Astrocyte (in vitro differentiated cells and primary cell): Measurements from ENCODE around the gene ACAA2. TPM values are rescaled to one million over a fixed set of nuclear protein-coding genes. Genes with fewer than 3 reads are reported as not detected.
A peak's percentile ranks its signal among the peaks of the same experiment; 100 is the strongest.

Experiments
- DNase-seq: peaks from one replicate; pipeline ENCODE4 v3.0.0-alpha.2; 2010; ENCODE audit warnings: low read depth
- FAIRE-seq: peaks from 2 replicates; lab custom pipeline; 2011; peaks lifted over from hg19 to GRCh38; lab: Jason Lieb, UNC
- H2AFZ ChIP-seq: 2 replicates; pipeline ENCODE4 v1.6.0; 2012; ENCODE audit warnings: low read depth, low read length, inconsistent platforms
- H3K27ac ChIP-seq: 2 replicates; pipeline ENCODE4 v1.5.1; 2011; ENCODE audit warnings: low read depth, low read length, inconsistent platforms
- H3K27me3 ChIP-seq: 2 replicates; pipeline ENCODE4 v1.6.0; 2011; ENCODE audit warnings: low read length, inconsistent platforms; ENCODE audit not compliant: insufficient read depth
- H3K36me3 ChIP-seq: 2 replicates; pipeline ENCODE4 v1.5.1; 2011; ENCODE audit warnings: low read length, inconsistent platforms; ENCODE audit not compliant: insufficient read depth
- H3K4me1 ChIP-seq: 2 replicates; pipeline ENCODE4 v1.5.1; 2011; ENCODE audit warnings: low read length, inconsistent platforms; ENCODE audit not compliant: insufficient read depth
- H3K4me2 ChIP-seq: 2 replicates; pipeline ENCODE4 v1.6.0; 2012; ENCODE audit warnings: low read length, inconsistent platforms
- H3K4me3 ChIP-seq: 2 replicates; pipeline ENCODE4 v1.5.1; 2011; ENCODE audit warnings: low read depth, mild to moderate bottlenecking, low read length, inconsistent platforms; ENCODE audit not compliant: insufficient read depth
- H3K79me2 ChIP-seq: 2 replicates; pipeline ENCODE4 v1.6.0; 2012; ENCODE audit warnings: mild to moderate bottlenecking, low read length, inconsistent platforms; ENCODE audit not compliant: insufficient read depth
- H3K9ac ChIP-seq: 2 replicates; pipeline ENCODE4 v1.6.0; 2012; ENCODE audit warnings: mild to moderate bottlenecking, low read length, inconsistent platforms
- H3K9me3 ChIP-seq: 2 replicates; pipeline ENCODE4 v1.5.1; 2012; ENCODE audit warnings: low read depth, mild to moderate bottlenecking, low read length, inconsistent platforms; ENCODE audit not compliant: insufficient read depth
- H4K20me1 ChIP-seq: 2 replicates; pipeline ENCODE4 v1.6.0; 2012; ENCODE audit warnings: low read length, inconsistent platforms; ENCODE audit not compliant: insufficient read depth
- H3K27ac Mint-ChIP-seq: one replicate; pipeline ENCODE4 v1.8.0; 2021; ENCODE audit warnings: mild to moderate bottlenecking, mixed read lengths; ENCODE audit not compliant: unreplicated experiment
- H3K27me3 Mint-ChIP-seq: one replicate; pipeline ENCODE4 v1.8.0; 2021; ENCODE audit warnings: low read depth, mixed read lengths; ENCODE audit not compliant: unreplicated experiment
- H3K36me3 Mint-ChIP-seq: one replicate; pipeline ENCODE4 v1.8.0; 2021; ENCODE audit warnings: low read depth, mixed read lengths; ENCODE audit not compliant: unreplicated experiment
- H3K4me1 Mint-ChIP-seq: one replicate; pipeline ENCODE4 v1.8.0; 2021; ENCODE audit warnings: low read depth, mixed read lengths; ENCODE audit not compliant: unreplicated experiment
- H3K4me3 Mint-ChIP-seq: one replicate; pipeline ENCODE4 v1.8.0; 2021; ENCODE audit warnings: mild to moderate bottlenecking, moderate library complexity, mixed read lengths; ENCODE audit not compliant: unreplicated experiment
- H3K9me3 Mint-ChIP-seq: one replicate; pipeline ENCODE4 v1.8.0; 2021; ENCODE audit warnings: mild to moderate bottlenecking, mixed read lengths; ENCODE audit not compliant: unreplicated experiment
- CTCF ChIP-seq: IDR thresholded peaks from 2 replicates; pipeline ENCODE4 v1.5.1; 2011; ENCODE audit warnings: low read depth, mild to moderate bottlenecking, inconsistent platforms, low read length, moderate library complexity; ENCODE audit not compliant: insufficient read depth
- EZH2 ChIP-seq: IDR thresholded peaks from 2 replicates; pipeline ENCODE4 v1.6.1; 2012; ENCODE audit warnings: mild to moderate bottlenecking, low read length, inconsistent platforms; ENCODE audit not compliant: insufficient read depth
- total RNA-seq: library from RNA; stranded (reverse); gene quantifications from 2 replicates; pipeline ENCODE4 v1.2.1, GENCODE V29; 2021

The ACAA2 gene
- total RNA-seq, 1 donor from 2014 or later = 66.4 TPM

GRCh38 chr18:49841236-49842217 lies 28.2 kb upstream of the ACAA2 start:
- no peaks in the 10 kb centered on the region for H3K27me3 ChIP-seq
- Mint-ChIP-seq H3K4me1 (peaks cover 25% of the 10 kb centered on the region), H3K36me3 (peaks cover 3% of the 10 kb centered on the region), H3K27ac (no peak overlapping the region), H3K27me3 (peaks cover 2% of the 10 kb centered on the region), H3K9me3 (no peaks in the 10 kb centered on the region), H3K4me3 (no peak overlapping the region)
- no peaks in the 10 kb centered on the region for H3K79me2 ChIP-seq
- H3K4me3 ChIP-seq = no peak overlapping the region
- H3K9me3 ChIP-seq = no peaks in the 10 kb centered on the region
- FAIRE-seq (no peak), DNase-seq (no peak)
- H2AFZ ChIP-seq = no peak overlapping the region
- H3K4me2 ChIP-seq = no peak overlapping the region
- TF ChIP-seq EZH2 (no peak), CTCF (no peak)
- no peaks in the 10 kb centered on the region for H4K20me1 ChIP-seq
- H3K9ac ChIP-seq = no peak overlapping the region
- H3K27ac ChIP-seq = no peak overlapping the region
- H3K4me1 ChIP-seq = peaks cover 11% of the 10 kb centered on the region
- no peaks in the 10 kb centered on the region for H3K36me3 ChIP-seq

- no peaks in the 10 kb centered on the region for H3K9me3 ChIP-seq
- no peak overlapping the region for H3K27ac ChIP-seq
- H3K27ac Mint-ChIP-seq = no peak overlapping the region
- H3K4me3 ChIP-seq = no peak overlapping the region
- no peaks in the 10 kb centered on the region for H3K27me3 Mint-ChIP-seq
- peak overlapping the region; percentile 58 for H3K4me2 ChIP-seq
- peaks cover 3% of the 10 kb centered on the region for H3K36me3 Mint-ChIP-seq
- H3K9ac ChIP-seq = no peak overlapping the region
- no peak for TF ChIP-seq EZH2
- no peak for TF ChIP-seq CTCF
- H3K36me3 ChIP-seq = no peaks in the 10 kb centered on the region
- DNase-seq (peak; percentile 79), FAIRE-seq (no peak)
- no peaks in the 10 kb centered on the region for H3K79me2 ChIP-seq
- H3K4me1 ChIP-seq = peaks cover 19% of the 10 kb centered on the region
- no peak overlapping the region for H3K4me3 Mint-ChIP-seq
- no peaks in the 10 kb centered on the region for H4K20me1 ChIP-seq
- no peaks in the 10 kb centered on the region for H3K27me3 ChIP-seq
- H3K9me3 Mint-ChIP-seq = no peaks in the 10 kb centered on the region
- no peak overlapping the region for H2AFZ ChIP-seq
- peaks cover 37% of the 10 kb centered on the region for H3K4me1 Mint-ChIP-seq
Observed at GRCh38 chr18:49839012-49839411, 25.7 kb upstream of the ACAA2 start.

GRCh38 chr18:49838381-49838780 lies 25.0 kb upstream of the ACAA2 start:
- H3K9ac ChIP-seq = no peak overlapping the region
- no peaks in the 10 kb centered on the region for H3K27me3 ChIP-seq
- no peak overlapping the region for H3K27ac ChIP-seq
- FAIRE-seq = no peak
- no peaks in the 10 kb centered on the region for H3K36me3 ChIP-seq
- TF ChIP-seq CTCF (no peak), EZH2 (no peak)
- H4K20me1 ChIP-seq = no peaks in the 10 kb centered on the region
- no peak overlapping the region for H2AFZ ChIP-seq
- H3K27ac Mint-ChIP-seq = no peak overlapping the region
- H3K27me3 Mint-ChIP-seq = no peaks in the 10 kb centered on the region
- peaks cover 3% of the 10 kb centered on the region for H3K36me3 Mint-ChIP-seq
- peaks cover 34% of the 10 kb centered on the region for H3K4me1 Mint-ChIP-seq
- no peaks in the 10 kb centered on the region for H3K9me3 Mint-ChIP-seq
- H3K4me3 Mint-ChIP-seq = no peak overlapping the region
- H3K4me3 ChIP-seq = no peak overlapping the region
- no peak overlapping the region for H3K4me2 ChIP-seq
- no peak for DNase-seq
- H3K79me2 ChIP-seq = no peaks in the 10 kb centered on the region
- H3K4me1 ChIP-seq = peaks cover 19% of the 10 kb centered on the region
- H3K9me3 ChIP-seq = no peaks in the 10 kb centered on the region
